ENCODE results near the gene EYS. TPM values are rescaled to one million over a fixed set of nuclear protein-coding genes. Genes with fewer than 3 reads are reported as not detected.
"Not testable (repeated sequence)": the region's sequence is repeated elsewhere in the genome, so short reads cannot be mapped to it uniquely, and the experiment has no call there.

Gene EYS
- total RNA-seq, 6 experiments from 2014 or later, result 0.18 TPM; not detected in 5

GRCh38 chr6:64041373-64041772 lies 1665.7 kb downstream of the EYS start:
- H3K27me3 Mint-ChIP-seq (ENCODE audit: insufficient read depth), result no peaks in the 10 kb centered on the region
- H3K27ac Mint-ChIP-seq, result no peak overlapping the region
- no peaks in the 10 kb centered on the region for H3K36me3 Mint-ChIP-seq (ENCODE audit: low read depth)
- no peak for DNase-seq
- H3K4me3 Mint-ChIP-seq, result no peak overlapping the region
- H3K4me1 Mint-ChIP-seq (ENCODE audit: low read depth), result no peaks in the 10 kb centered on the region
- peaks cover 5% of the 10 kb centered on the region; the same call in 1 of the 2 replicates for H3K9me3 Mint-ChIP-seq
- no peak for TF ChIP-seq CTCF (IDR thresholded peaks at IDR 0.05)

- Mint-ChIP-seq H3K4me3 (no peak overlapping the region), H3K27me3 (ENCODE audit: insufficient read depth) (no peaks in the 10 kb centered on the region), H3K36me3 (ENCODE audit: low read depth) (no peaks in the 10 kb centered on the region), H3K27ac (no peak overlapping the region), H3K9me3 (peaks cover 10% of the 10 kb centered on the region), H3K4me1 (ENCODE audit: low read depth) (no peaks in the 10 kb centered on the region)
- no peak for DNase-seq
- TF ChIP-seq CTCF (IDR thresholded peaks at IDR 0.05), result no peak
Observed at GRCh38 chr6:64040113-64040512, 1666.9 kb downstream of the EYS start.

GRCh38 chr6:64037427-64037826 lies 1669.6 kb downstream of the EYS start:
- Mint-ChIP-seq H3K4me3 (no peak overlapping the region), H3K36me3 (ENCODE audit: low read depth) (no peaks in the 10 kb centered on the region), H3K4me1 (ENCODE audit: low read depth) (no peaks in the 10 kb centered on the region), H3K27me3 (ENCODE audit: insufficient read depth) (no peaks in the 10 kb centered on the region), H3K27ac (no peak overlapping the region), H3K9me3 (peaks cover 8% of the 10 kb centered on the region)
- DNase-seq, result no peak
- no peak for TF ChIP-seq CTCF (IDR thresholded peaks at IDR 0.05)

GRCh38 chr6:64034910-64035655 lies 1671.9 kb downstream of the EYS start:
- Mint-ChIP-seq H3K4me3 (no peak overlapping the region), H3K27ac (no peak overlapping the region), H3K4me1 (ENCODE audit: low read depth) (no peaks in the 10 kb centered on the region), H3K36me3 (ENCODE audit: low read depth) (no peaks in the 10 kb centered on the region), H3K27me3 (ENCODE audit: insufficient read depth) (no peaks in the 10 kb centered on the region), H3K9me3 (peaks cover 18% of the 10 kb centered on the region)
- no peak for TF ChIP-seq CTCF (IDR thresholded peaks at IDR 0.05)
- DNase-seq, result no peak

- DNase-seq, result no peak
- no peak overlapping the region for H3K4me3 Mint-ChIP-seq
- no peak for TF ChIP-seq CTCF (IDR thresholded peaks at IDR 0.05)
- no peaks in the 10 kb centered on the region for H3K4me1 Mint-ChIP-seq (ENCODE audit: low read depth)
- no peaks in the 10 kb centered on the region for H3K36me3 Mint-ChIP-seq (ENCODE audit: low read depth)
- H3K27me3 Mint-ChIP-seq (ENCODE audit: insufficient read depth), result no peaks in the 10 kb centered on the region
- H3K9me3 Mint-ChIP-seq, result peaks cover 18% of the 10 kb centered on the region
- no peak overlapping the region for H3K27ac Mint-ChIP-seq
Observed at GRCh38 chr6:64034291-64034690, 1672.7 kb downstream of the EYS start.

- not testable (repeated sequence) for DNase-seq; H3K4me1 Mint-ChIP-seq (ENCODE audit: low read depth); H3K36me3 Mint-ChIP-seq (ENCODE audit: low read depth); H3K27me3 Mint-ChIP-seq (ENCODE audit: insufficient read depth); H3K27ac Mint-ChIP-seq; H3K4me3 Mint-ChIP-seq
- peaks cover 24% of the 10 kb centered on the region for H3K9me3 Mint-ChIP-seq
Observed at GRCh38 chr6:64030950-64031618, 1675.9 kb downstream of the EYS start.

All from HFFc6 (cell line).